ENCODE data around the gene CLIP2.
"Not testable (repeated sequence)": the region's sequence is repeated elsewhere in the genome, so short reads cannot be mapped to it uniquely, and the experiment has no call there.

Gene CLIP2

DNA sequence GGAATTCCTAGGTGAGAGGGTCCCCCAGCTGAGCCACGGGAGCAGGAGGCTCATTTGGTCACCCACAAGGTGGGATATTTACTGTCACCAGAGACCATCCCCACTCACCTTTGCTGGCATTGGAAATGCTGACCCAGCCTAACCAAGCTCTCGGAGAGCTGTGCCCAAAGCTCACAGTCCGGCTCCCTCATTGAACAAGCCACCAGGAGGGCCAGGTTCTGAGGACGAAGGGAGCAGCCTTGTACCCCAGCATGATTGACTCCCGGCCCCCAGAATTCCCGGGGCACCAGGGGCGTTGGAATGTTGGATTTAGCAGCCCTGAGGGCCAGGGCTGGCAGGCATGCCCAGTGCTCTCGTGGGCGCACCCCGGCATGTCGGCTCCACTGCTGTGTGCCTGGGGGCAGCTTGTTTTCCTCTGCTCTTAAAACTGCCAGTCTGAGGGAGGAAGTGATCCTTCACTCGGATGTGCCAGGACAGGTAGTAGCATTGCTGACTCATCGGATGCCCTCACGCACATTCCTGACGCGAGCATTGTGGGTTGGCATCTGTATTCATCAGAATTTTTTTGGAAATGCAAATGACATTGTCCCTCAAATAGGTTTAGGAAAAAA lies 23.3 kb downstream of the CLIP2 start:
- Histone ChIP-seq H3K4me3 (ENCODE audit: low read length) (no peak overlapping the region), H3K27me3 (ENCODE audit: insufficient read depth, low read length) (no peaks in the 10 kb centered on the region), H3K36me3 (ENCODE audit: insufficient read depth, low read length) (peaks cover 6% of the 10 kb centered on the region), H3K9me3 (ENCODE audit: low read length) (no peaks in the 10 kb centered on the region), H2AFZ (ENCODE audit: low read depth, low read length) (no peak overlapping the region), H3K4me1 (ENCODE audit: insufficient read depth, low read length) (no peaks in the 10 kb centered on the region)

DNA sequence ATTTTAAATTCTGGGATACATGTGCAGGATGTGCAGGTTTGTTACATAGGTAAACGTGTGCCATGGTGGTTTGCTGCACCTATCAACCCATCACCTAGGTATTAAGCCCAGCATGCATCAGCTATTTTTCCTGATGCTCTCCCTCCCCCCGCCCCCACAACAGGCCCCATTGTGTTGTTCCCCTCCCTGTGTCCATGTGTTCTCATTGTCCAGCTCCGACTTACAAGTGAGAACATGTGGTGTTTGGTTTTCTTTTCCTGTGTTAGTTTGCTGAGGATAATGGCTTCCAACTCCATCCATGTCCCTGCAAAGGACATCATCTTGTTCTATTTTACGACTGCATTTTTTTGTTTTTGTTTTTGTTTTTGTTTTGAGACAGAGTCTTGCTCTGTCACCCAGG lies 26.7 kb downstream of the CLIP2 start:
- peaks cover 14% of the 10 kb centered on the region for H3K36me3 ChIP-seq (ENCODE audit: insufficient read depth, low read length)
- not testable (repeated sequence) for H3K4me1 ChIP-seq (ENCODE audit: insufficient read depth, low read length); H3K27me3 ChIP-seq (ENCODE audit: insufficient read depth, low read length); H3K4me3 ChIP-seq (ENCODE audit: low read length); H2AFZ ChIP-seq (ENCODE audit: low read depth, low read length); H3K9me3 ChIP-seq (ENCODE audit: low read length)

DNA sequence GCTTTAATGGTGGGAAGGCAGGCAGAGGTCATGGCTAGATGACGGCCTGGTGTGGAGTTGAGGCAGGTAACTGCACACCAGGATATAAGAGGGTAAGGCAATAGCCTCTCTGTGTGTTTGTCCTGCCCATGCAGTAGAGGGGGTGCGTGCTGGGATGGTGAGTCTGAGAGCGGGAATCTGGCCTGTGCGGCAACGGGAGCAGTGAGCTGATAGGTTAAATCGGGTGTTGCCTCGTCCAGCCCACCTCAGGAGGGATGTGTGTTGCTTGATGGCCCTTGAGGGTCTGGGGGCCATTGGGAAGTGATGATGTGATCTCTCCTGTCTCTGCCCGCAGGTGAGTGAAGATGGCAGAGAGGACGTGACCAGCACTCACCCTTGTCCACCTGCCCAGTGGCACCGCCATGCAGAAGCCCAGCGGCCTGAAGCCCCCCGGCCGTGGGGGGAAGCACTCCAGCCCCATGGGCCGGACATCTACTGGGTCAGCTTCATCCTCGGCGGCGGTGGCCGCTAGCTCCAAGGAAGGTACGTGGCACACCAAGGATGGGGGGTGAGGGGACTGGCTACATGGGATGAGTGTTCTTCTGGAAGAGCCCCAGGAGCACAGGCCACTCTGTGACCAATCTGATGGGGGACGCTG lies 28.1 kb downstream of the CLIP2 start:
- Histone ChIP-seq H2AFZ (ENCODE audit: low read depth, low read length) (no peak overlapping the region), H3K36me3 (ENCODE audit: insufficient read depth, low read length) (peaks cover 17% of the 10 kb centered on the region), H3K27me3 (ENCODE audit: insufficient read depth, low read length) (no peaks in the 10 kb centered on the region)

GRCh38 chr7:74318043-74318442 lies 28.8 kb downstream of the CLIP2 start:
- Histone ChIP-seq H3K27me3 (ENCODE audit: insufficient read depth, low read length) (no peaks in the 10 kb centered on the region), H3K36me3 (ENCODE audit: insufficient read depth, low read length) (peaks cover 21% of the 10 kb centered on the region), H3K9me3 (ENCODE audit: low read length) (no peaks in the 10 kb centered on the region), H3K4me3 (ENCODE audit: low read length) (no peak overlapping the region), H3K4me1 (ENCODE audit: insufficient read depth, low read length) (no peaks in the 10 kb centered on the region), H2AFZ (ENCODE audit: low read depth, low read length) (no peak overlapping the region)

More for the DNA sequence above, 28.1 kb downstream of the CLIP2 start:
- Histone ChIP-seq H3K4me3 (ENCODE audit: low read length) (no peak overlapping the region), H3K4me1 (ENCODE audit: insufficient read depth, low read length) (no peaks in the 10 kb centered on the region), H3K9me3 (ENCODE audit: low read length) (no peaks in the 10 kb centered on the region)

DNA sequence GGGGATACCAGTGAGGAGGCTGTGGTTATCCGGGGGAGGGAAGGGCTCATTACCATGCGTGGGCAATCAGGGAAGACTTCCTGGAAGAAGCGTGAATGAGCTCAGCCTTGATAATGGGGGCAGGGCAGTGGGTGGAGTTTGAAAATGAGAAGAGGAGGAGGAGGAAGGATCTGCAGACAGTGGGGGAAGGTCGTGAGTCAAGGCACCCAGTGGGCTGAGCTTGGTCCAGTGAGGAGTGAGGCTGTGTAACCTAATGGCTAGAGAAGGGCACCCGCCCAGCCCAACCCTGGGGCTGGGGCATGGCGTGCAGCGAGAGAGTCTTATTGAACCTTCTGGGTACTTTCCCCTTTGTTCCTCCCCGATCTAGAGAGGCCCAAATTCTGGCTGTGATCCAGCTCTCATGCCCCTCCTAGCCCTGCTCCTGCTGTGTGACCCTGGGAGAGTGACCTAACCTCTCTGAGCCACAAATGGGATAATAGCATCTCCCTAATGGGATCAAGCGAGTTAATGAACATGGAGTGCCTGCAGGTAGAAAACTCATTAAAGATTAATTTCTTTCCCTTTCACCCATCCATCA lies 31.5 kb downstream of the CLIP2 start:
- no peaks in the 10 kb centered on the region for H3K4me1 ChIP-seq (ENCODE audit: insufficient read depth, low read length)
- no peak overlapping the region for H2AFZ ChIP-seq (ENCODE audit: low read depth, low read length)
- H3K4me3 ChIP-seq (ENCODE audit: low read length), result no peak overlapping the region
- H3K36me3 ChIP-seq (ENCODE audit: insufficient read depth, low read length), result peaks cover 38% of the 10 kb centered on the region
- H3K9me3 ChIP-seq (ENCODE audit: low read length), result no peaks in the 10 kb centered on the region
- H3K27me3 ChIP-seq (ENCODE audit: insufficient read depth, low read length), result no peaks in the 10 kb centered on the region

GRCh38 chr7:74322892-74323291 lies 33.7 kb downstream of the CLIP2 start:
- not testable (repeated sequence) for H3K9me3 ChIP-seq (ENCODE audit: low read length); H3K27me3 ChIP-seq (ENCODE audit: insufficient read depth, low read length); H3K4me1 ChIP-seq (ENCODE audit: insufficient read depth, low read length); H2AFZ ChIP-seq (ENCODE audit: low read depth, low read length); H3K4me3 ChIP-seq (ENCODE audit: low read length)
- H3K36me3 ChIP-seq (ENCODE audit: insufficient read depth, low read length), result peaks cover 35% of the 10 kb centered on the region

DNA sequence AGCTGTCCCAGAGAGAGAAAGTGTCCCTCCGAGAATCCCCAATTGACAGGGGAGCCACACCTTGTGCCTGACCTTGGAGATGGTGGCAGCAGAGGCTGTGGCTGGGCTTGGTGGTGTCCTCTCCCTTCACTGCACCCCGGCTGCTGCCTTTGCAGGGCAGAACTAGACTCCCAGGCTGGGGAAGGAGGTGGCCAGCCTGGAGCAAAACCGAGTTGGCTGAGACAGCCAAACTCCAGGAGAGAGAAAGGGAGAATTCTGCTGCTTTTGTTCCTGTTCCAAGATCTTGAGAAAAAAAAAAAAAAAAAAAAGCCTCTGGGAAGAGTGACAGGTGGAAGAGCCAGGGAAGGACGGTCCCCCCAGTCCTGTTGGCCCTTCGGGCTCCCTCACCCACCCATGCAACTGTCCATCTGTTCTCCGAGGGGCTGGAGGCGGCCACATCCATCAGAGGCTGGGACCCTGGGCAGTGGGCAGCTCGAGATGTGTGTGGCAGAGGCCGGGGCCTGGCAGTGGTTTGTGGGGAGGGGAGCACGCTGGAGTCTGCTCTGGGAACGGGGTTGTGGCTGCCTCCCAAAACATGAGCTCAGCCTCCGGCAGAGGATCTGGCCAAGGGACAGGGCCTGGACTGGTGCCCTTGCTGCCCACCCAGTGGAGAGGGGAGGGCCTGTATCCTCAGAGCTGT lies 35.5 kb downstream of the CLIP2 start:
- H3K36me3 ChIP-seq (ENCODE audit: insufficient read depth, low read length), result peaks cover 34% of the 10 kb centered on the region
- H3K4me1 ChIP-seq (ENCODE audit: insufficient read depth, low read length), result no peaks in the 10 kb centered on the region
- no peak overlapping the region for H3K4me3 ChIP-seq (ENCODE audit: low read length)
- H3K27me3 ChIP-seq (ENCODE audit: insufficient read depth, low read length), result no peaks in the 10 kb centered on the region
- no peak overlapping the region for H2AFZ ChIP-seq (ENCODE audit: low read depth, low read length)
- H3K9me3 ChIP-seq (ENCODE audit: low read length), result no peaks in the 10 kb centered on the region

DNA sequence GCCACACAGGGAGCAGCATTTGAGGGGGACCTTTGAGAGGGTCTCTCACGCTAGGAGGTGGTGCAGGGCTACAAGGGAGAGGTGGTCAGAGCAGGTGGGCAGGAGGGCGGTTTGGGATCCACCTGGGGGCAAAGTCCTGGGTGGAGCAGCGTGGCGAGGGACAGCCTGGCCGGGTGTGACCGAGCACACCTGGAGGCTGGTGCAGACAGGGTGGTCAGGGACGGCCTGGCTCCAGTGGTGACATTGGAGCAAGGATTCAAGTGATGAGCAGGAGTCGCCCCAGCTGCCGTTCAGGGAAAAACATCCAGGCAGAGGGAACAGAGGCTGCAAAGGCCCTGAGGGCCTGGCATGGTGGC lies 36.0 kb downstream of the CLIP2 start:
- peaks cover 34% of the 10 kb centered on the region for H3K36me3 ChIP-seq (ENCODE audit: insufficient read depth, low read length)

DNA sequence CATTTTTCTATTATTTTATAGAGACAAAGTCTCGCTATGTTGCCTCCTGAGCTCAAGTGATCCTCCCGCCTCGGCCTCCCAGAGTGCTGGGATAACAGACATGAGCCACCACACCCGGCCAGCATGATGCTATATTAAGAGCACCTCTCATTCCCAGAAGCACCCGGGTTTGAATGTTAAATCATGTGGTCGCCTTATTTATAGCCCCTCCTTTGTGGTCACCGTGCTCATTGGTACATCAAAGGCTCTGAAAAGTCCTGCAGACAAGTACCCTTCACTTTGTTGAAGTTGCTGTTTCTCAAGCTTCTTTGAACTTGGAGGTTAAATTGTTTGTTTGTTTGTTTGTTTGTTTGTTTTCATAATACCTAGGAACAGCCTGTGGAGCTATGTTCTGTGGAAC lies 40.0 kb downstream of the CLIP2 start:
- H2AFZ ChIP-seq (ENCODE audit: low read depth, low read length), result no peak overlapping the region
- no peaks in the 10 kb centered on the region for H3K9me3 ChIP-seq (ENCODE audit: low read length)
- no peaks in the 10 kb centered on the region for H3K4me1 ChIP-seq (ENCODE audit: insufficient read depth, low read length)
- H3K4me3 ChIP-seq (ENCODE audit: low read length), result no peak overlapping the region
- no peaks in the 10 kb centered on the region for H3K27me3 ChIP-seq (ENCODE audit: insufficient read depth, low read length)
- peaks cover 27% of the 10 kb centered on the region for H3K36me3 ChIP-seq (ENCODE audit: insufficient read depth, low read length)

More for the DNA sequence above, 36.0 kb downstream of the CLIP2 start:
- Histone ChIP-seq H2AFZ (ENCODE audit: low read depth, low read length) (no peak overlapping the region), H3K4me3 (ENCODE audit: low read length) (no peak overlapping the region), H3K9me3 (ENCODE audit: low read length) (no peaks in the 10 kb centered on the region), H3K4me1 (ENCODE audit: insufficient read depth, low read length) (no peaks in the 10 kb centered on the region), H3K27me3 (ENCODE audit: insufficient read depth, low read length) (no peaks in the 10 kb centered on the region)

GRCh38 chr7:74332373-74333176 lies 43.4 kb downstream of the CLIP2 start:
- no peaks in the 10 kb centered on the region for H3K9me3 ChIP-seq (ENCODE audit: low read length)
- no peaks in the 10 kb centered on the region for H3K27me3 ChIP-seq (ENCODE audit: insufficient read depth, low read length)
- no peak overlapping the region for H2AFZ ChIP-seq (ENCODE audit: low read depth, low read length)
- no peak overlapping the region for H3K4me3 ChIP-seq (ENCODE audit: low read length)
- peaks cover 12% of the 10 kb centered on the region for H3K36me3 ChIP-seq (ENCODE audit: insufficient read depth, low read length)
- no peaks in the 10 kb centered on the region for H3K4me1 ChIP-seq (ENCODE audit: insufficient read depth, low read length)

GRCh38 chr7:74334030-74334429 lies 44.8 kb downstream of the CLIP2 start:
- Histone ChIP-seq H3K4me3 (ENCODE audit: low read length) (no peak overlapping the region), H3K9me3 (ENCODE audit: low read length) (no peaks in the 10 kb centered on the region), H2AFZ (ENCODE audit: low read depth, low read length) (no peak overlapping the region), H3K4me1 (ENCODE audit: insufficient read depth, low read length) (no peaks in the 10 kb centered on the region), H3K36me3 (ENCODE audit: insufficient read depth, low read length) (peaks cover 20% of the 10 kb centered on the region), H3K27me3 (ENCODE audit: insufficient read depth, low read length) (no peaks in the 10 kb centered on the region)

- Histone ChIP-seq H3K36me3 (ENCODE audit: insufficient read depth, low read length) (peaks cover 25% of the 10 kb centered on the region), H3K4me1 (ENCODE audit: insufficient read depth, low read length) (no peaks in the 10 kb centered on the region), H3K4me3 (ENCODE audit: low read length) (no peak overlapping the region), H2AFZ (ENCODE audit: low read depth, low read length) (no peak overlapping the region), H3K27me3 (ENCODE audit: insufficient read depth, low read length) (no peaks in the 10 kb centered on the region), H3K9me3 (ENCODE audit: low read length) (no peaks in the 10 kb centered on the region)
These were observed 48.7 kb downstream of the CLIP2 start for GRCh38 chr7:74337926-74338325.

Data from neuron (in vitro differentiated cells).